ENCODE data around the gene RBM17. TPM values are rescaled to one million over a fixed set of nuclear protein-coding genes. Genes with fewer than 3 reads are reported as not detected.

The RBM17 gene
- total RNA-seq, 1 experiment from 2014 or later = 124 TPM

DNA sequence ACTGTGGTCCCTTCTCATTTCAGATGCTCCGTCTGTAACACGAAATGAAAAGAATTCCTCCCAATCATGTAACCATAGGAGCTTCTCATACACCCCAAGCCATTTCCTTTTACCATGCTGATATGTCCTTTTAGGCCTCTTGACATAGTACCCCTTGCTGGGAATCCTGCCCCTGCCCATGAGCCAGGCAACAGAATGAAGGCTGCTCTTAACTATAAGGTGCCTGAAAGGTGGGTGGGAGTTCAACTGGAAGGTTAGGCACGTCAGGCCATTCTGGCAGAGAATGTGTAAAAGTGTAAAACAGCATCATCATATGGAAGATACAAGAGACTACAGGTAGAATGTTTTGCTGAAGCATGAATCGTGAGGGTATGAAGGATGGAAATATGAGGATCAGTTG, 49.1 kb upstream of the RBM17 start:
- no peak overlapping the region for H4K5ac ChIP-seq (ENCODE audit: insufficient read length, low read depth, low read length)
- no peak overlapping the region for H4K8ac ChIP-seq (replicated peaks; ENCODE audit: insufficient read length, low read depth, low read length)
- H2AK5ac ChIP-seq (ENCODE audit: insufficient read length, low read length) = no peak overlapping the region
- H3K14ac ChIP-seq (ENCODE audit: insufficient read depth, low read length) = no peak overlapping the region
- WGBS (ENCODE audit: extremely low coverage, insufficient read length, low lambda C conversion rate) = no CpG with 5 or more reads among the region's 4 CpGs
- no peak overlapping the region for H3K23ac ChIP-seq (ENCODE audit: insufficient read length, low read depth, low read length)
- no peak overlapping the region for H2BK20ac ChIP-seq (ENCODE audit: low read depth, low read length, poor library complexity, severe bottlenecking)
- H4K20me1 ChIP-seq (ENCODE audit: control insufficient read depth, insufficient read depth, insufficient read length) = no peaks in the 10 kb centered on the region
- H2AFZ ChIP-seq (ENCODE audit: low read length) = no peak overlapping the region
- Mint-ChIP-seq H3K4me1 (no peaks in the 10 kb centered on the region), H3K27me3 (ENCODE audit: low read depth) (peaks cover 7% of the 10 kb centered on the region; the same call in 1 of the 2 replicates), H3K9me3 (no peaks in the 10 kb centered on the region), H3K36me3 (ENCODE audit: insufficient read depth in 1 of 3, low read depth in 3 of 3) (no peaks in the 10 kb centered on the region), H3K27ac (no peak overlapping the region), H3K4me3 (no peak overlapping the region)
- H3K9me3 ChIP-seq (ENCODE audit: control insufficient read depth, low read depth, low read length) = no peaks in the 10 kb centered on the region
- no peak overlapping the region for H3K4ac ChIP-seq (ENCODE audit: low read depth, low read length)
- no peak for DNase-seq
- H3K4me1 ChIP-seq (ENCODE audit: insufficient read depth, low read length) = no peaks in the 10 kb centered on the region
- H2BK12ac ChIP-seq (ENCODE audit: insufficient read length, low read depth, low read length) = no peak overlapping the region
- TF ChIP-seq, protein P1, sequence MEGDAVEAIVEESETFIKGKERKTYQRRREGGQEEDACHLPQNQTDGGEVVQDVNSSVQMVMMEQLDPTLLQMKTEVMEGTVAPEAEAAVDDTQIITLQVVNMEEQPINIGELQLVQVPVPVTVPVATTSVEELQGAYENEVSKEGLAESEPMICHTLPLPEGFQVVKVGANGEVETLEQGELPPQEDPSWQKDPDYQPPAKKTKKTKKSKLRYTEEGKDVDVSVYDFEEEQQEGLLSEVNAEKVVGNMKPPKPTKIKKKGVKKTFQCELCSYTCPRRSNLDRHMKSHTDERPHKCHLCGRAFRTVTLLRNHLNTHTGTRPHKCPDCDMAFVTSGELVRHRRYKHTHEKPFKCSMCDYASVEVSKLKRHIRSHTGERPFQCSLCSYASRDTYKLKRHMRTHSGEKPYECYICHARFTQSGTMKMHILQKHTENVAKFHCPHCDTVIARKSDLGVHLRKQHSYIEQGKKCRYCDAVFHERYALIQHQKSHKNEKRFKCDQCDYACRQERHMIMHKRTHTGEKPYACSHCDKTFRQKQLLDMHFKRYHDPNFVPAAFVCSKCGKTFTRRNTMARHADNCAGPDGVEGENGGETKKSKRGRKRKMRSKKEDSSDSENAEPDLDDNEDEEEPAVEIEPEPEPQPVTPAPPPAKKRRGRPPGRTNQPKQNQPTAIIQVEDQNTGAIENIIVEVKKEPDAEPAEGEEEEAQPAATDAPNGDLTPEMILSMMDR (conservative IDR thresholded peaks at IDR 0.05) = no peak
- no peak overlapping the region for H3K18ac ChIP-seq (ENCODE audit: insufficient read length, low read depth, low read length)
- no peak overlapping the region for H3K4me2 ChIP-seq (ENCODE audit: insufficient read depth, insufficient read length, low read length)
- H3K27me3 ChIP-seq (ENCODE audit: insufficient read depth, low read length) = no peaks in the 10 kb centered on the region
- no peak overlapping the region for H2BK5ac ChIP-seq (ENCODE audit: insufficient read length, low read length)
- H3T11ph ChIP-seq (ENCODE audit: low read length) = no peak overlapping the region
- H3K56ac ChIP-seq (ENCODE audit: insufficient read length, low read depth, low read length) = no peak overlapping the region
- H3K27ac ChIP-seq (ENCODE audit: insufficient read length, low read depth, low read length) = no peak overlapping the region
- no peak overlapping the region for H3K9ac ChIP-seq (ENCODE audit: extremely low read depth, insufficient read length, low read length)
- H3K79me2 ChIP-seq (ENCODE audit: insufficient read depth, low read length) = no peaks in the 10 kb centered on the region
- H3K79me1 ChIP-seq (ENCODE audit: insufficient read depth, low read depth, low read length, poor library complexity, severe bottlenecking) = no peaks in the 10 kb centered on the region
- H2BK15ac ChIP-seq (ENCODE audit: low read depth, low read length) = no peak overlapping the region
- no peaks in the 10 kb centered on the region for H3K23me2 ChIP-seq (ENCODE audit: insufficient read length, low read depth, low read length, poor library complexity, severe bottlenecking)
- no peak overlapping the region for H4K91ac ChIP-seq (ENCODE audit: insufficient read length, low read depth, low read length)
- H2BK120ac ChIP-seq (ENCODE audit: low read depth, low read length, poor library complexity, severe bottlenecking) = no peak overlapping the region
